HepG2 (cell line): ENCODE results near the gene NAV3.

Source experiments
- NFIC ChIP-seq: IDR thresholded peaks from 2 replicates; pipeline ENCODE4 v1.6.1; 2012; ENCODE audit warnings: mild to moderate bottlenecking, low read length, inconsistent platforms
- ZNF143 ChIP-seq: sonication (generic); formaldehyde crosslinking; IDR thresholded peaks from 2 replicates; pipeline ENCODE4 v1.4.0; 2020; ENCODE audit warnings: missing genetic modification reagents
- ZNF619 ChIP-seq: sonication (generic); formaldehyde crosslinking; IDR thresholded peaks from 2 replicates; pipeline ENCODE4 v1.4.0; 2020; ENCODE audit warnings: mild to moderate bottlenecking, missing genetic modification reagents
- TF ChIP-seq, protein P1 (sequence below): sonication (generic); formaldehyde crosslinking; IDR thresholded peaks from 2 replicates; pipeline ENCODE4 v1.5.0; 2020; ENCODE audit warnings: mild to moderate bottlenecking, missing genetic modification reagents
- TF ChIP-seq, protein P2 (sequence below): sonication (generic); formaldehyde crosslinking; IDR thresholded peaks from 2 replicates; pipeline ENCODE4 v1.5.0; 2020; ENCODE audit warnings: mild to moderate bottlenecking, missing genetic modification reagents, moderate library complexity

GRCh38 chr12:77785211-77785610, 45.5 kb upstream of the NAV3 start:
- TF ChIP-seq, protein P1, sequence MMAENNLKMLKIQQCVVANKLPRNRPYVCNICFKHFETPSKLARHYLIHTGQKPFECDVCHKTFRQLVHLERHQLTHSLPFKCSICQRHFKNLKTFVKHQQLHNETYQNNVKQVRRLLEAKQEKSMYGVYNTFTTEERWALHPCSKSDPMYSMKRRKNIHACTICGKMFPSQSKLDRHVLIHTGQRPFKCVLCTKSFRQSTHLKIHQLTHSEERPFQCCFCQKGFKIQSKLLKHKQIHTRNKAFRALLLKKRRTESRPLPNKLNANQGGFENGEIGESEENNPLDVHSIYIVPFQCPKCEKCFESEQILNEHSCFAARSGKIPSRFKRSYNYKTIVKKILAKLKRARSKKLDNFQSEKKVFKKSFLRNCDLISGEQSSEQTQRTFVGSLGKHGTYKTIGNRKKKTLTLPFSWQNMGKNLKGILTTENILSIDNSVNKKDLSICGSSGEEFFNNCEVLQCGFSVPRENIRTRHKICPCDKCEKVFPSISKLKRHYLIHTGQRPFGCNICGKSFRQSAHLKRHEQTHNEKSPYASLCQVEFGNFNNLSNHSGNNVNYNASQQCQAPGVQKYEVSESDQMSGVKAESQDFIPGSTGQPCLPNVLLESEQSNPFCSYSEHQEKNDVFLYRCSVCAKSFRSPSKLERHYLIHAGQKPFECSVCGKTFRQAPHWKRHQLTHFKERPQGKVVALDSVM: no peak
- TF ChIP-seq NFIC (no peak), ZNF143 (no peak), ZNF619 (no peak)
- TF ChIP-seq, protein P2, sequence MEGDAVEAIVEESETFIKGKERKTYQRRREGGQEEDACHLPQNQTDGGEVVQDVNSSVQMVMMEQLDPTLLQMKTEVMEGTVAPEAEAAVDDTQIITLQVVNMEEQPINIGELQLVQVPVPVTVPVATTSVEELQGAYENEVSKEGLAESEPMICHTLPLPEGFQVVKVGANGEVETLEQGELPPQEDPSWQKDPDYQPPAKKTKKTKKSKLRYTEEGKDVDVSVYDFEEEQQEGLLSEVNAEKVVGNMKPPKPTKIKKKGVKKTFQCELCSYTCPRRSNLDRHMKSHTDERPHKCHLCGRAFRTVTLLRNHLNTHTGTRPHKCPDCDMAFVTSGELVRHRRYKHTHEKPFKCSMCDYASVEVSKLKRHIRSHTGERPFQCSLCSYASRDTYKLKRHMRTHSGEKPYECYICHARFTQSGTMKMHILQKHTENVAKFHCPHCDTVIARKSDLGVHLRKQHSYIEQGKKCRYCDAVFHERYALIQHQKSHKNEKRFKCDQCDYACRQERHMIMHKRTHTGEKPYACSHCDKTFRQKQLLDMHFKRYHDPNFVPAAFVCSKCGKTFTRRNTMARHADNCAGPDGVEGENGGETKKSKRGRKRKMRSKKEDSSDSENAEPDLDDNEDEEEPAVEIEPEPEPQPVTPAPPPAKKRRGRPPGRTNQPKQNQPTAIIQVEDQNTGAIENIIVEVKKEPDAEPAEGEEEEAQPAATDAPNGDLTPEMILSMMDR: no peak
